ENCODE data around the gene FAM124A.

The FAM124A gene

GRCh38 chr13:51333826-51334225 is 111.6 kb downstream of the FAM124A start:
- peaks cover 6 to 11% of the 10 kb centered on the region in 2 donors for H3K4me1 Mint-ChIP-seq (ENCODE audit: low read depth in 2 of 2)
- H3K36me3 Mint-ChIP-seq (ENCODE audit: insufficient read depth): no peaks in the 10 kb centered on the region
- H3K27ac Mint-ChIP-seq: no peak overlapping the region
- no peak for DNase-seq
- ATAC-seq (replicated peaks): no peak
- H3K27me3 Mint-ChIP-seq: peaks cover 14 to 17% of the 10 kb centered on the region in 2 donors
- no peak overlapping the region for H3K4me3 Mint-ChIP-seq
- H3K9me3 Mint-ChIP-seq: no peaks in the 10 kb centered on the region

Measured in effector memory CD8-positive, alpha-beta T cell (primary cell).